Measurements from ENCODE around the gene METRN.

GRCh38 chr16:689175-689897 lies 25.6 kb upstream of the METRN start:
- TF ChIP-seq POLR2A (IDR thresholded peaks at IDR 0.05; ENCODE audit: low read depth, low read length) (no peak), POLR2AphosphoS5 (IDR thresholded peaks at IDR 0.05; ENCODE audit: low read depth, low read length) (no peak), TAF1 (IDR thresholded peaks at IDR 0.05; ENCODE audit: borderline replicate concordance, low read depth, low read length) (no peak)

Data from GM12892 (cell line).